GM12878 (cell line): ENCODE results near the gene CCDC87. TPM values are rescaled to one million over a fixed set of nuclear protein-coding genes. Genes with fewer than 3 reads are reported as not detected.
A peak's percentile ranks its signal among the peaks of the same experiment; 100 is the strongest.

ENCODE experiments used
- ATAC-seq: fragments of 200-7000 bp; cut with Tn5 transposase; 3 replicates; pipeline ENCODE4 v1.9.1; 2020; ENCODE audit warnings: mild to moderate bottlenecking, moderate library complexity
- BruUV-seq: library from RNA; stranded (reverse); fragments of 400-500 nt; replicated peaks from 2 replicates; lab custom pipeline; 2021; lab: Mats Ljungman, UMichigan
- CTCF ChIA-PET: fragments of 300-600 bp; sonication (Branson Sonifier 250); formaldehyde crosslinking; extraction: SDS; loops from one replicate; lab custom pipeline; 2021; ENCODE audit warnings: inconsistent platforms; lab: Yijun Ruan, JAX
- POLR2A ChIA-PET: fragments of 350-600 bp; formaldehyde crosslinking; extraction: SDS; loops from one replicate; lab custom pipeline; 2021; ENCODE audit warnings: inconsistent platforms; lab: Charles Lee
- RAD21 ChIA-PET: fragments of 300-600 bp; sonication (Branson Sonifier 250); formaldehyde crosslinking; loops from one replicate; lab custom pipeline; 2023; ENCODE audit warnings: antibody characterized with exemption; ENCODE audit not compliant: unreplicated experiment; lab: Charles Lee
- SMC1A ChIA-PET: fragments of 300-600 bp; sonication (Branson Sonifier 250); formaldehyde crosslinking; loops from one replicate; lab custom pipeline; 2023; ENCODE audit not compliant: unreplicated experiment, uncharacterized antibody; lab: Charles Lee
- DNase-seq: peaks from one replicate; pipeline ENCODE4 v3.0.0-alpha.2; 2011; ENCODE audit warnings: low read depth, low spot score
- FAIRE-seq: peaks from 3 replicates; lab custom pipeline; 2011; peaks lifted over from hg19 to GRCh38; lab: Jason Lieb, UNC
- H2AFZ ChIP-seq: 2 replicates; pipeline ENCODE4 v1.6.0; 2011; ENCODE audit warnings: low read depth, low read length, control low read depth; ENCODE audit not compliant: control insufficient read depth
- H3K27ac ChIP-seq: 2 replicates; pipeline ENCODE4 v1.5.1; 2011; ENCODE audit warnings: control low read depth; ENCODE audit not compliant: control insufficient read depth, insufficient read depth
- H3K27me3 ChIP-seq, 2 experiments: replicated peaks in 1 of 2; 2 replicates each; pipeline versions ENCODE4 v1.6.0 to v1.6.1; 2011; ENCODE audit warnings: low read length in 1 of 2; ENCODE audit not compliant: control insufficient read depth in 2 of 2, insufficient read depth in 2 of 2
- H3K36me3 ChIP-seq, 2 experiments: 2 replicates each; pipeline ENCODE4 v1.5.1; 2011; ENCODE audit warnings: low read length in 1 of 2; ENCODE audit not compliant: control insufficient read depth in 2 of 2, insufficient read depth in 2 of 2
- H3K4me1 ChIP-seq: 2 replicates; pipeline ENCODE4 v1.6.1; 2011; ENCODE audit warnings: mild to moderate bottlenecking, low read length, moderate library complexity, mixed read lengths; ENCODE audit not compliant: control insufficient read depth, insufficient read depth
- H3K4me2 ChIP-seq: 2 replicates; pipeline ENCODE4 v1.6.0; 2011; ENCODE audit warnings: control low read depth; ENCODE audit not compliant: control insufficient read depth, insufficient read depth
- H3K4me3 ChIP-seq: fragments of 200-600 bp; sonication (generic); 2 replicates; pipeline ENCODE4 v1.5.1; 2016
- H3K79me2 ChIP-seq: 2 replicates; pipeline ENCODE4 v1.6.0; 2011; ENCODE audit warnings: low read length; ENCODE audit not compliant: control insufficient read depth, insufficient read depth
- H3K9ac ChIP-seq: 2 replicates; pipeline ENCODE4 v1.8.0; 2011; ENCODE audit warnings: low read length, control low read depth, mixed read lengths; ENCODE audit not compliant: control insufficient read depth, insufficient read depth
- H3K9me3 ChIP-seq: replicated peaks from 3 replicates; pipeline ENCODE4 v1.5.1; 2011; ENCODE audit warnings: mild to moderate bottlenecking, low read length; ENCODE audit not compliant: control insufficient read depth, insufficient read depth
- H4K20me1 ChIP-seq: 2 replicates; pipeline ENCODE4 v1.6.0; 2011; ENCODE audit not compliant: control insufficient read depth, insufficient read depth
- CREB1 ChIP-seq: IDR thresholded peaks from 2 replicates; pipeline ENCODE4 v1.6.1; 2012; ENCODE audit warnings: low read depth, mild to moderate bottlenecking, inconsistent platforms
- EGR1 ChIP-seq, 2 experiments: IDR thresholded peaks; 1 replicate in 1 of 2; 2 replicates in 1 of 2; pipeline ENCODE4 v1.6.1; 2011 to 2012; ENCODE audit warnings: low read depth in 2 of 2, low read length in 2 of 2, borderline replicate concordance in 1 of 2, mild to moderate bottlenecking in 1 of 2, moderate library complexity in 1 of 2
- EP300 ChIP-seq, 2 experiments: fragments of 150-350 bp in 1 of 2; IDR thresholded peaks; 2 replicates each; pipeline ENCODE4 v1.6.1; 2011 to 2012; ENCODE audit warnings: low read depth in 2 of 2, low read length in 2 of 2, borderline replicate concordance in 1 of 2, improper control_type of control experiment in 1 of 2, inconsistent platforms in 1 of 2; ENCODE audit not compliant: control insufficient read depth in 1 of 2
- ESRRA ChIP-seq: IDR thresholded peaks from 2 replicates; pipeline ENCODE4 v1.6.1; 2012; ENCODE audit warnings: mild to moderate bottlenecking, low read length, improper control_type of control experiment
- KLF5 ChIP-seq: fragments of 450-650 bp; IDR thresholded peaks from 2 replicates; pipeline ENCODE4 v1.6.1; 2014; ENCODE audit warnings: mild to moderate bottlenecking; ENCODE audit not compliant: partially characterized antibody
- MXI1 ChIP-seq: fragments of 150-350 bp; IDR thresholded peaks from 2 replicates; pipeline ENCODE4 v1.6.1; 2011; ENCODE audit warnings: low read depth, mild to moderate bottlenecking, inconsistent platforms, low read length, improper control_type of control experiment
- POLR2AphosphoS5 ChIP-seq: IDR thresholded peaks from 2 replicates; pipeline ENCODE4 v1.6.1; 2011; ENCODE audit warnings: mild to moderate bottlenecking, low read length, inconsistent platforms
- STAT1 ChIP-seq: fragments of 450-650 bp; conservative IDR thresholded peaks from 2 replicates; pipeline ENCODE4 v1.6.1; 2014; ENCODE audit warnings: antibody characterized with exemption, mild to moderate bottlenecking
- YY1 ChIP-seq: IDR thresholded peaks from 2 replicates; pipeline ENCODE4 v1.6.1; 2011; ENCODE audit warnings: low read depth, mild to moderate bottlenecking, low read length
- WGBS: methylation state at CpG from one replicate; pipeline ENCODE4 v1.1.6; 2016; ENCODE audit warnings: low lambda C conversion rate; ENCODE audit not compliant: insufficient replicate concordance, insufficient coverage; ENCODE audit errors: missing lambda C conversion rate; 5-methylcytosine and 5-hydroxymethylcytosine counted together
- in situ Hi-C: fragments of 300-500 bp; cut with MboI; formaldehyde crosslinking; loops from 9 replicates; pipeline ENCODE4 v1.14.3; 2018; ENCODE audit warnings: mixed read lengths
- intact Hi-C: fragments of 100-400 bp; cut with micrococcal nuclease; formaldehyde crosslinking; loops from one replicate; pipeline ENCODE4 v1.14.2; 2022; ENCODE audit not compliant: unreplicated experiment
- polyA plus RNA-seq, 11 experiments: library from polyadenylated mRNA; depleted of rRNA in 4 of 11; unstranded in 6 of 11; stranded (reverse) in 5 of 11; fragments of >200 nt; fragmentation: Nextera tagmentation in 4 of 11; fragmentation: Illumina TruSeq in 1 of 11; extraction: Ambion mirVana in 4 of 11; extraction: Trizol in 1 of 11; gene quantifications; 1 replicate in 1 of 11; 2 replicates in 10 of 11; pipeline versions ENCODE4 v1.2.1 to v1.2.3, GENCODE V29; 2011 to 2016; ENCODE audit warnings: inconsistent platforms in 2 of 11, missing spikeins in 2 of 11, low read depth in 1 of 11
- total RNA-seq, 4 experiments: library from RNA; depleted of rRNA in 3 of 4; stranded (reverse); fragments of >200 nt in 3 of 4; fragmentation: Illumina TruSeq in 1 of 4; extraction: Trizol in 1 of 4; gene quantifications; 2 replicates each; pipeline versions ENCODE4 v1.2.1 to v1.2.3, GENCODE V29; 2013 to 2021
- TF ChIP-seq, protein P1 (sequence below): fragments of 450-650 bp; IDR thresholded peaks from 2 replicates; pipeline ENCODE4 v1.6.1; 2016; ENCODE audit warnings: mild to moderate bottlenecking
- TF ChIP-seq, protein P2 (sequence below): fragments of 150-350 bp; IDR thresholded peaks from 2 replicates; pipeline ENCODE4 v1.6.1; 2016; ENCODE audit warnings: low read depth, low read length

Gene CCDC87
- total and polyA plus RNA-seq, 10 of the 15 experiments (the other 5 are each of a cell fraction or from before 2014, with no cell fraction given): 0.02 to 0.17 (median 0.09) TPM; not detected in 3

DNA sequence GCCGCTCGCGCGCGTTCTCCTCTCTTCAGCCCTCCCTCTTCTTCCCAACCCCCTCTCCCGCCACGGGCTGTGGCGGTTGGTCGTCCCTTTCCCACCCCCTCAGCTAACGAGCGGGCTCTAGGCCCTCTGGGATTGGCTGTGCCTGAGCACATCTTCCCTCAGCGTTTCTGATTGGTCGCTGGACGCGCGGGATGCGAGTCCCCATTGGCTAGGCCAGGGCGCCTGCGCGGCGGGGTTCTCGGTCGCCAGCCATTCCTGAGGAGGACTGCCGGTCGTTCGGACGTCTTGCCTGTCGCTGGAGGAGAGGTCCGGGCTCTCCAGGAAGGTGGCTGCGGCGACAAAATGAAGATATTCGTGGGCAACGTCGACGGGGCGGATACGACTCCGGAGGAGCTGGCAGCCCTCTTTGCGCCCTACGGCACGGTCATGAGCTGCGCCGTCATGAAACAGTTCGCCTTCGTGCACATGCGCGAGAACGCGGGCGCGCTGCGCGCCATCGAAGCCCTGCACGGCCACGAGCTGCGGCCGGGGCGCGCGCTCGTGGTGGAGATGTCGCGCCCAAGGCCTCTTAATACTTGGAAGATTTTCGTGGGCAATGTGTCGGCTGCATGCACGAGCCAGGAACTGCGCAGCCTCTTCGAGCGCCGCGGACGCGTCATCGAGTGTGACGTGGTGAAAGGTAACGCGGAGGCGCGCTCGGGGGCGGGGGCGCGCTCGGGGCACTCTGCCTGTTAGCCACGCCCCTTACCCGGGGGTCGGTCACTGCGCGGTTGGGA lies 23.7 kb upstream of the CCDC87 start, which contains the start of gene RBM14 (continued):
- peak; percentile 82 for TF ChIP-seq MXI1
- TF ChIP-seq, protein P1, sequence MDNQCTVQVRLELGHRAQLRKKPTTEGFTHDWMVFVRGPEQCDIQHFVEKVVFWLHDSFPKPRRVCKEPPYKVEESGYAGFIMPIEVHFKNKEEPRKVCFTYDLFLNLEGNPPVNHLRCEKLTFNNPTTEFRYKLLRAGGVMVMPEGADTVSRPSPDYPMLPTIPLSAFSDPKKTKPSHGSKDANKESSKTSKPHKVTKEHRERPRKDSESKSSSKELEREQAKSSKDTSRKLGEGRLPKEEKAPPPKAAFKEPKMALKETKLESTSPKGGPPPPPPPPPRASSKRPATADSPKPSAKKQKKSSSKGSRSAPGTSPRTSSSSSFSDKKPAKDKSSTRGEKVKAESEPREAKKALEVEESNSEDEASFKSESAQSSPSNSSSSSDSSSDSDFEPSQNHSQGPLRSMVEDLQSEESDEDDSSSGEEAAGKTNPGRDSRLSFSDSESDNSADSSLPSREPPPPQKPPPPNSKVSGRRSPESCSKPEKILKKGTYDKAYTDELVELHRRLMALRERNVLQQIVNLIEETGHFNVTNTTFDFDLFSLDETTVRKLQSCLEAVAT: peak; percentile 34; the same call in 1 of the 2 replicates
- TF ChIP-seq CREB1: peak; percentile 89
- TF ChIP-seq POLR2AphosphoS5: peak; percentile 99
- no peak for TF ChIP-seq KLF5
- peak; percentile 90 for TF ChIP-seq YY1
- TF ChIP-seq EGR1 (IDR thresholded peaks at IDR 0.05; ENCODE audit: borderline replicate concordance in 1 of 2, low read depth in 2 of 2, low read length in 2 of 2): peak in 1 of 2 experiments; percentile 60; a peak in 2 of 3 replicates
- TF ChIP-seq ESRRA: no peak; the same call in 1 of the 2 replicates
- no peak for TF ChIP-seq STAT1

DNA sequence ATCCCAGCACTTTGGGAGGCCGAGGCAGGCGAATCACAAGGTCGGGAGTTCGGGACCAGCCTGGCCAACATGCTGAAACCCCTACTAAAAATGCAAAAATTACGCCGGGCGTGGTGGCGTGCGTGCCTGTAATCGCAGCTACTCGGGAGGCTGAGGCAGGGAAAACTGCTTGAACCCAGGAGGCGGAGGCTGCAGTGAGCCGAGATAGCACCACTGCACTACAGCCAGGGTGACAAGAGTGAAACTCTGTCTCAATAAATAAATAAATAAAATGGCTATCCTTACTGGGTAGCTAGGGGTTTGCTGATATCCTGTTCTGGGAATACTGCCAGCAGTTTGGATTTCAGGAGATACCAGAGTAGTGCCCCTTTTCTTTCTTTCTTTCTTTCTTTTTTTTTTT lies 21.2 kb upstream of the CCDC87 start:
- DNase-seq (no peak), FAIRE-seq (no peak), ATAC-seq (no peak)
- RAD21 ChIA-PET: no interaction called here
- peaks cover 0 to 8% of the 10 kb centered on the region in 2 experiments; a peak in 1 of 4 replicates for H3K36me3 ChIP-seq
- peaks cover 11% of the 10 kb centered on the region for H4K20me1 ChIP-seq
- no peak for TF ChIP-seq EP300 (IDR thresholded peaks at IDR 0.05; ENCODE audit: borderline replicate concordance in 1 of 2, control insufficient read depth in 1 of 2, low read depth in 2 of 2, low read length in 2 of 2)
- TF ChIP-seq, protein P2, sequence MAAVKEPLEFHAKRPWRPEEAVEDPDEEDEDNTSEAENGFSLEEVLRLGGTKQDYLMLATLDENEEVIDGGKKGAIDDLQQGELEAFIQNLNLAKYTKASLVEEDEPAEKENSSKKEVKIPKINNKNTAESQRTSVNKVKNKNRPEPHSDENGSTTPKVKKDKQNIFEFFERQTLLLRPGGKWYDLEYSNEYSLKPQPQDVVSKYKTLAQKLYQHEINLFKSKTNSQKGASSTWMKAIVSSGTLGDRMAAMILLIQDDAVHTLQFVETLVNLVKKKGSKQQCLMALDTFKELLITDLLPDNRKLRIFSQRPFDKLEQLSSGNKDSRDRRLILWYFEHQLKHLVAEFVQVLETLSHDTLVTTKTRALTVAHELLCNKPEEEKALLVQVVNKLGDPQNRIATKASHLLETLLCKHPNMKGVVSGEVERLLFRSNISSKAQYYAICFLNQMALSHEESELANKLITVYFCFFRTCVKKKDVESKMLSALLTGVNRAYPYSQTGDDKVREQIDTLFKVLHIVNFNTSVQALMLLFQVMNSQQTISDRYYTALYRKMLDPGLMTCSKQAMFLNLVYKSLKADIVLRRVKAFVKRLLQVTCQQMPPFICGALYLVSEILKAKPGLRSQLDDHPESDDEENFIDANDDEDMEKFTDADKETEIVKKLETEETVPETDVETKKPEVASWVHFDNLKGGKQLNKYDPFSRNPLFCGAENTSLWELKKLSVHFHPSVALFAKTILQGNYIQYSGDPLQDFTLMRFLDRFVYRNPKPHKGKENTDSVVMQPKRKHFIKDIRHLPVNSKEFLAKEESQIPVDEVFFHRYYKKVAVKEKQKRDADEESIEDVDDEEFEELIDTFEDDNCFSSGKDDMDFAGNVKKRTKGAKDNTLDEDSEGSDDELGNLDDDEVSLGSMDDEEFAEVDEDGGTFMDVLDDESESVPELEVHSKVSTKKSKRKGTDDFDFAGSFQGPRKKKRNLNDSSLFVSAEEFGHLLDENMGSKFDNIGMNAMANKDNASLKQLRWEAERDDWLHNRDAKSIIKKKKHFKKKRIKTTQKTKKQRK: no peak
- no peak overlapping the region for H3K4me3 ChIP-seq
- BruUV-seq: no TSS peak
- SMC1A ChIA-PET: no interaction called here
- H3K79me2 ChIP-seq: peaks cover 34% of the 10 kb centered on the region
- POLR2A ChIA-PET: interaction anchor here (0.7 to 1.3 kb wide), 3 partner anchors 24 to 1660 kb away, joined by 3 to 4 read pairs (median 3); partner anchors contain the start of gene RBM4
- no peak overlapping the region for H3K4me2 ChIP-seq
- H3K9ac ChIP-seq: no peak overlapping the region
- WGBS: 94% methylated on average over 13 of the region's 13 CpGs
- peaks cover 25% of the 10 kb centered on the region for H3K4me1 ChIP-seq
- intact Hi-C loops (no loop called here), in situ Hi-C loops (no loop called here)
- H3K27ac ChIP-seq: no peak overlapping the region
- CTCF ChIA-PET: no interaction called here
- H3K27me3 ChIP-seq: no peaks in the 10 kb centered on the region
- H2AFZ ChIP-seq: no peak overlapping the region
- no peaks in the 10 kb centered on the region for H3K9me3 ChIP-seq
